ENCODE measurements around the gene HBS1L. TPM values are rescaled to one million over a fixed set of nuclear protein-coding genes. Genes with fewer than 3 reads are reported as not detected.

The HBS1L gene
- polyA plus RNA-seq, 3 donors, result 16.0 to 48.9 (median 36.3) TPM

DNA sequence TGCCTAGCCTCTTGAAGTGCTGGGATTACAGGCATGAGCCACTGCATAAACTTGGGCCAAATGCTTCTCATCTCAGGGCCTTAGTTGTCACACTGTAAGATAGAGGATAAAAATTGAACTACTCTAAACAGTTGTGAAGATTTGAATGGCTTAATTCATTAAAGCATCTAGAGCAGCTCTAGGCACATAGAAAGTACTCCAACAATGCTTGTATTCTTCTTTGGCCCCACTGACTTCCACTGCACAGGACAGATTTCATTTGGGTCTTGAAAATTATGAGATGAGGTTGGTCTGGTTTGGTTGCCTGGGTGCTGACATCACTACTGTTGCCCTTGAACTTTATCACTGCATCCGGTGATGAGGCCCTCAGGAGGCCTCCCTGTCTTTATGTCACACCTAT, 10.0 kb upstream of the HBS1L start:
- Mint-ChIP-seq H3K27me3 (ENCODE audit: low read depth in 3 of 3) (no peaks in the 10 kb centered on the region), H3K4me1 (peaks cover 27% of the 10 kb centered on the region), H3K9me3 (peaks cover 0 to 8% (median 2%) of the 10 kb centered on the region in 7 donors), H3K4me3 (no peak overlapping the region), H3K36me3 (peaks cover 2 to 3% of the 10 kb centered on the region in 2 donors), H3K27ac (peak overlapping the region in 2 of 7 donors; percentile 27 to 68)
- H3K4me1 ChIP-seq (ENCODE audit: control insufficient read depth in 1 of 2, insufficient read depth in 2 of 2, low read length in 2 of 2), result peaks cover 23 to 33% of the 10 kb centered on the region in 2 donors
- no peaks in the 10 kb centered on the region for H3K9me3 ChIP-seq (replicated peaks in 1 of 2; ENCODE audit: control insufficient read depth in 1 of 2, insufficient read depth in 1 of 2, low read length in 2 of 2)
- intact Hi-C loops (cut with micrococcal nuclease), result no loop called here
- no peak overlapping the region for H3K4me2 ChIP-seq (replicated peaks; ENCODE audit: extremely low read depth, low read length, poor library complexity, severe bottlenecking)
- WGBS (ENCODE audit: insufficient coverage), result 100% methylated on average over 1 of the region's 1 CpG
- H3K36me3 ChIP-seq (replicated peaks in 1 of 2; ENCODE audit: control insufficient read depth in 1 of 2, insufficient read depth in 2 of 2, low read length in 2 of 2), result no peaks in the 10 kb centered on the region
- DNase-seq, result no peak
- no peaks in the 10 kb centered on the region for H4K20me1 ChIP-seq (ENCODE audit: insufficient read depth, low read length)
- no peak for TF ChIP-seq CTCF (IDR thresholded peaks at IDR 0.05)
- H3K27me3 ChIP-seq (ENCODE audit: control insufficient read depth in 2 of 2, insufficient read depth in 2 of 2, low read length in 2 of 2), result no peaks in the 10 kb centered on the region
- no peak overlapping the region for H3K9ac ChIP-seq (ENCODE audit: insufficient read depth, low read length, poor library complexity, severe bottlenecking)
- no peaks in the 10 kb centered on the region for H3K79me2 ChIP-seq (ENCODE audit: insufficient read depth, low read length)
- H2AFZ ChIP-seq (ENCODE audit: insufficient read depth, low read depth, low read length, poor library complexity, severe bottlenecking), result no peak overlapping the region
- H3K27ac ChIP-seq (ENCODE audit: low read depth in 1 of 2, low read length in 2 of 2), result no peak overlapping the region
- no peak overlapping the region for H3K4me3 ChIP-seq (replicated peaks in 1 of 3; ENCODE audit: low read depth in 2 of 3, low read length in 3 of 3)

DNA sequence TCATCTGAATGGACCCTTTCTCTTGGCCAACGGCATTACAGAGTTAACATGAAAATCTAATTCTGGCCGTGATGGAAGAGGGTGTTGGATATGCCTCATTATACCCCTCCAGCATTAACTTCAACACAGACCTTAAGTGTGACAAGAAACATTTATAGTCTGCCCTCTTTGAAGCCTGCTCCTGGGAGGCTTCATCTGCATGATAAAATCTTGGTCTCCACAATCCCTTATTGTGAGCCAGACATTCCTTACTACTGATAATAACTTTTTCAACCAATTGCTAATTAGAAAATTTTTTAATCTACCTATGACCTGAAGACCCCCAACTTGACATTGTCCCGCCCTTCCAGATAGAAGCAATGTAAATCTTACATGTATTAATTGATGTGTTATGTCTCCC, 9.3 kb upstream of the HBS1L start:
- Histone ChIP-seq H3K9ac (ENCODE audit: insufficient read depth, low read length, poor library complexity, severe bottlenecking) (no peak overlapping the region), H4K20me1 (ENCODE audit: insufficient read depth, low read length) (no peaks in the 10 kb centered on the region), H3K27ac (ENCODE audit: low read depth in 1 of 2, low read length in 2 of 2) (no peak overlapping the region), H2AFZ (ENCODE audit: insufficient read depth, low read depth, low read length, poor library complexity, severe bottlenecking) (no peak overlapping the region), H3K4me2 (replicated peaks; ENCODE audit: extremely low read depth, low read length, poor library complexity, severe bottlenecking) (no peak overlapping the region), H3K4me1 (ENCODE audit: control insufficient read depth in 1 of 2, insufficient read depth in 2 of 2, low read length in 2 of 2) (peaks cover 23 to 33% of the 10 kb centered on the region in 2 donors), H3K36me3 (replicated peaks in 1 of 2; ENCODE audit: control insufficient read depth in 1 of 2, insufficient read depth in 2 of 2, low read length in 2 of 2) (no peaks in the 10 kb centered on the region), H3K79me2 (ENCODE audit: insufficient read depth, low read length) (no peaks in the 10 kb centered on the region), H3K27me3 (ENCODE audit: control insufficient read depth in 2 of 2, insufficient read depth in 2 of 2, low read length in 2 of 2) (no peaks in the 10 kb centered on the region), H3K4me3 (replicated peaks in 1 of 3; ENCODE audit: low read depth in 2 of 3, low read length in 3 of 3) (no peak overlapping the region), H3K9me3 (replicated peaks in 1 of 2; ENCODE audit: control insufficient read depth in 1 of 2, insufficient read depth in 1 of 2, low read length in 2 of 2) (no peaks in the 10 kb centered on the region)
- Mint-ChIP-seq H3K4me1 (peaks cover 27% of the 10 kb centered on the region), H3K4me3 (no peak overlapping the region), H3K27me3 (ENCODE audit: low read depth in 3 of 3) (no peaks in the 10 kb centered on the region), H3K27ac (no peak overlapping the region), H3K9me3 (peaks cover 0 to 8% (median 2%) of the 10 kb centered on the region in 7 donors), H3K36me3 (peaks cover 2 to 3% of the 10 kb centered on the region in 2 donors)
- WGBS (ENCODE audit: insufficient coverage), result no CpG with 5 or more reads among the region's 3 CpGs
- no peak for TF ChIP-seq CTCF (IDR thresholded peaks at IDR 0.05)
- no peak for DNase-seq
- intact Hi-C loops (cut with micrococcal nuclease), result no loop called here
